Stimulated activated CD8-positive, alpha-beta memory T cell treated with anti-CD3 and anti-CD28 coated beads, Interleukin-7, amount 100 ng/mL, for 4 hours (primary cell): ENCODE data around the gene WDR76.
"Not testable (repeated sequence)": the region's sequence is repeated elsewhere in the genome, so short reads cannot be mapped to it uniquely, and the experiment has no call there.

Source experiments
- DNase-seq, 2 donors: peaks; one replicate each; pipeline ENCODE4 v3.0.0-alpha.2; 2020; ENCODE audit warnings: low read depth in 2 of 2

Gene WDR76

GRCh38 chr15:43826508-43827341 is at the start of gene WDR76:
WDR76 (plus strand) TSS chr15:43827002; CDS start chr15:43827033, 31 bp downstream.
- DNase-seq, result peak; percentile 25 to 69

- peak; percentile 60 to 76 for DNase-seq
These were observed 49.4 kb upstream of the WDR76 start for GRCh38 chr15:43777267-43777914.

- DNase-seq, result no peak
These were observed 47.8 kb upstream of the WDR76 start for GRCh38 chr15:43779016-43779415.

- no peak for DNase-seq
These were observed 37.4 kb upstream of the WDR76 start for GRCh38 chr15:43789409-43789808.

GRCh38 chr15:43791993-43792760 is 34.6 kb upstream of the WDR76 start, which contains the start of gene SERF2:
SERF2 (plus strand) TSS chr15:43792320; CDS start chr15:43792377, 57 bp downstream.
- peak; percentile 99 to 100 for DNase-seq

GRCh38 chr15:43792761-43793476 is 33.9 kb upstream of the WDR76 start:
- peak in 1 of 2 donors; percentile 23 for DNase-seq

GRCh38 chr15:43793647-43794046 is 33.2 kb upstream of the WDR76 start:
- no peak for DNase-seq

GRCh38 chr15:43794269-43795037 is 32.3 kb upstream of the WDR76 start:
- DNase-seq, result no peak

GRCh38 chr15:43795197-43795596 is 31.6 kb upstream of the WDR76 start:
- DNase-seq, result no peak

- no peak for DNase-seq
These were observed 30.8 kb upstream of the WDR76 start for GRCh38 chr15:43795997-43796396.

- DNase-seq, result no peak
These were observed 30.2 kb upstream of the WDR76 start for GRCh38 chr15:43796566-43796965.

- no peak for DNase-seq
These were observed 27.4 kb upstream of the WDR76 start for GRCh38 chr15:43799209-43799944.

- no peak for DNase-seq
These were observed 26.9 kb upstream of the WDR76 start, which contains the start of gene SERINC4 for GRCh38 chr15:43799945-43800285. SERINC4 (minus strand) TSS chr15:43800220; CDS start chr15:43799986, 234 bp downstream.

- peak; percentile 87 to 88 for DNase-seq
These were observed 26.3 kb upstream of the WDR76 start, which contains the start of gene HYPK for GRCh38 chr15:43800286-43801141. HYPK (plus strand) TSS chr15:43800599; CDS start chr15:43800623, 24 bp downstream.

GRCh38 chr15:43802676-43803075 is 24.1 kb upstream of the WDR76 start:
- DNase-seq, result not testable (repeated sequence)

- DNase-seq, result no peak
These were observed 18.3 kb upstream of the WDR76 start for GRCh38 chr15:43808435-43808950.

- DNase-seq, result no peak
These were observed 17.7 kb upstream of the WDR76 start for GRCh38 chr15:43808960-43809678.

GRCh38 chr15:43815064-43815463 is 11.7 kb upstream of the WDR76 start:
- not testable (repeated sequence) for DNase-seq
